HCT116 (cell line): ENCODE measurements around the gene GMDS. TPM values are rescaled to one million over a fixed set of nuclear protein-coding genes. Genes with fewer than 3 reads are reported as not detected.

Experiments used
- ATAC-seq: fragments of 200-7000 bp; cut with Tn5 transposase; 2 replicates; pipeline ENCODE4 v1.9.1; 2020; ENCODE audit warnings: mild to moderate bottlenecking, moderate library complexity
- BruUV-seq: library from RNA; stranded (reverse); fragments of 400-500 nt; replicated peaks from 2 replicates; lab custom pipeline; 2021; lab: Mats Ljungman, UMichigan
- CTCF ChIA-PET: fragments of 300-600 bp; sonication (Branson Sonifier 250); formaldehyde crosslinking; loops from one replicate; lab custom pipeline; 2021; ENCODE audit warnings: antibody characterized with exemption; lab: Charles Lee
- POLR2A ChIA-PET: fragments of 300-600, 350-600 bp; sonication (Branson Sonifier 250); formaldehyde crosslinking; loops from one replicate; lab custom pipeline; 2021; ENCODE audit warnings: antibody characterized with exemption; lab: Charles Lee
- RAD21 ChIA-PET, 2 experiments: fragments of 300-600 bp; sonication (Branson Sonifier 250); formaldehyde crosslinking; loops; one replicate each; lab custom pipeline; 2023; ENCODE audit warnings: low total read pairs in 2 of 2; ENCODE audit not compliant: uncharacterized antibody in 2 of 2, unreplicated experiment in 2 of 2, low non-redundant PET in 1 of 2; lab: Charles Lee
- DNase-seq: peaks from one replicate; pipeline ENCODE4 v3.0.0-alpha.2; 2010; ENCODE audit warnings: low read depth, low spot score
- H2AFZ ChIP-seq: fragments of 200-600 bp; shearing (Covaris generic), sonication (generic); 2 replicates; pipeline ENCODE4 v1.6.1; 2017; ENCODE audit warnings: low read depth, mixed run types, mixed read lengths, antibody characterized with exemption, low read length; ENCODE audit not compliant: poor library complexity, severe bottlenecking
- H3K27ac ChIP-seq: 2 replicates; pipeline ENCODE4 v1.5.1; 2012; ENCODE audit warnings: low read depth, low read length
- H3K27me3 ChIP-seq: fragments of 200-600 bp; sonication (generic); 2 replicates; pipeline ENCODE4 v1.6.1; 2016; ENCODE audit warnings: mixed run types, low read length, mixed read lengths; ENCODE audit not compliant: insufficient read depth
- H3K36me3 ChIP-seq, 2 experiments: fragments of 200-500 bp in 1 of 2; fragments of 200-600 bp in 1 of 2; sonication (Bioruptor generic) in 1 of 2; sonication (generic) in 1 of 2; 2 replicates each; pipeline versions ENCODE4 v1.5.1 to v1.6.1; 2014 to 2016; ENCODE audit warnings: low read length in 2 of 2, inconsistent platforms in 1 of 2, mixed read lengths in 1 of 2, mixed run types in 1 of 2; ENCODE audit not compliant: insufficient read depth in 2 of 2, control insufficient read depth in 1 of 2
- H3K4me1 ChIP-seq, 2 experiments: fragments of 200-600 bp in 1 of 2; sonication (generic) in 1 of 2; 2 replicates each; pipeline versions ENCODE4 v1.5.1 to v1.6.1; 2012 to 2017; ENCODE audit warnings: low read length in 2 of 2, inconsistent platforms in 1 of 2, mild to moderate bottlenecking in 1 of 2, mixed read lengths in 1 of 2, mixed run types in 1 of 2, moderate library complexity in 1 of 2; ENCODE audit not compliant: insufficient read depth in 2 of 2, control insufficient read depth in 1 of 2
- H3K4me2 ChIP-seq: fragments of 200-600 bp; sonication (generic); 2 replicates; pipeline ENCODE4 v1.6.1; 2017; ENCODE audit warnings: mixed run types, low read length, mixed read lengths
- H3K4me3 ChIP-seq, 2 experiments: fragments of 200-600 bp in 1 of 2; sonication (generic) in 1 of 2; replicated peaks in 1 of 2; 2 replicates each; pipeline ENCODE4 v1.5.1; 2011 to 2016; ENCODE audit warnings: low read length in 2 of 2, control low read depth in 1 of 2, low read depth in 1 of 2, mild to moderate bottlenecking in 1 of 2, mixed read lengths in 1 of 2, mixed run types in 1 of 2
- H3K79me2 ChIP-seq: fragments of 200-600 bp; sonication (generic); 2 replicates; pipeline ENCODE4 v1.6.1; 2017; ENCODE audit warnings: mild to moderate bottlenecking, mixed run types, low read length, moderate library complexity, mixed read lengths; ENCODE audit not compliant: insufficient read depth
- H3K9ac ChIP-seq: fragments of 200-600 bp; sonication (generic); 2 replicates; pipeline ENCODE4 v1.6.1; 2016; ENCODE audit warnings: low read length, mixed read lengths
- H3K9me2 ChIP-seq: fragments of 200-600 bp; sonication (generic), shearing (Covaris generic); 2 replicates; pipeline ENCODE4 v1.6.1; 2017; ENCODE audit warnings: mixed run types, mild to moderate bottlenecking, moderate library complexity; ENCODE audit not compliant: insufficient read depth
- H3K9me3 ChIP-seq, 2 experiments: fragments of 200-500 bp in 1 of 2; fragments of 200-600 bp in 1 of 2; sonication (Bioruptor generic) in 1 of 2; sonication (generic) in 1 of 2; 2 replicates each; pipeline ENCODE4 v1.6.1; 2014 to 2017; ENCODE audit warnings: low read length in 2 of 2, mixed read lengths in 2 of 2, inconsistent platforms in 1 of 2, low read depth in 1 of 2, mild to moderate bottlenecking in 1 of 2, mixed run types in 1 of 2, moderate library complexity in 1 of 2; ENCODE audit not compliant: control insufficient read depth in 1 of 2, insufficient read depth in 1 of 2
- H4K20me1 ChIP-seq: fragments of 200-600 bp; sonication (generic), shearing (Covaris generic); 2 replicates; pipeline ENCODE4 v1.6.1; 2017; ENCODE audit warnings: mixed run types, mild to moderate bottlenecking, moderate library complexity; ENCODE audit not compliant: insufficient read depth
- EZH2phosphoT487 ChIP-seq: fragments of 200-600 bp; IDR thresholded peaks from 2 replicates; pipeline ENCODE4 v1.6.1; 2018; ENCODE audit warnings: antibody characterized with exemption, borderline replicate concordance
- JUND ChIP-seq: IDR thresholded peaks from 2 replicates; pipeline ENCODE4 v1.6.1; 2012
- POLR2A ChIP-seq: IDR thresholded peaks from 2 replicates; pipeline ENCODE4 v1.7.0; 2011; ENCODE audit warnings: borderline replicate concordance; ENCODE audit not compliant: insufficient read depth, insufficient read length; ENCODE audit errors: extremely low read depth
- RAD21 ChIP-seq: IDR thresholded peaks from 2 replicates; pipeline ENCODE4 v1.6.1; 2012; ENCODE audit warnings: low read depth, mild to moderate bottlenecking
- SIN3A ChIP-seq: IDR thresholded peaks from 2 replicates; pipeline ENCODE4 v1.6.1; 2012; ENCODE audit warnings: low read depth
- SRF ChIP-seq: IDR thresholded peaks from 2 replicates; pipeline ENCODE4 v1.6.1; 2012; ENCODE audit warnings: low read depth
- YY1 ChIP-seq: IDR thresholded peaks from 2 replicates; pipeline ENCODE4 v1.6.1; 2011; ENCODE audit warnings: low read length, low read depth, moderate library complexity, mild to moderate bottlenecking; ENCODE audit not compliant: insufficient replicate concordance; ENCODE audit errors: extremely low read depth
- ZFX ChIP-seq: fragments of 450-650 bp; IDR thresholded peaks from 2 replicates; pipeline ENCODE4 v1.6.1; 2017
- intact Hi-C: fragments of 100-400 bp; cut with micrococcal nuclease; formaldehyde crosslinking; loops from 2 replicates; pipeline ENCODE4 v1.10.0; 2022
- total RNA-seq: library from RNA; stranded (reverse); gene quantifications from one replicate; pipeline ENCODE4 v1.2.1, GENCODE V29; 2021; ENCODE audit not compliant: unreplicated experiment
- TF ChIP-seq, protein P1 (sequence below): IDR thresholded peaks from 2 replicates; pipeline ENCODE4 v1.6.1; 2012
- TF ChIP-seq, protein P2 (sequence below): IDR thresholded peaks from 2 replicates; pipeline ENCODE4 v1.6.1; 2012; ENCODE audit warnings: low read depth
- TF ChIP-seq, protein P3 (sequence below), 3 experiments: fragments of 200-600 bp in 1 of 3; sonication (generic) in 1 of 3; IDR thresholded peaks in 2 of 3; conservative IDR thresholded peaks in 1 of 3; 2 replicates each; pipeline ENCODE4 v1.5.1; 2012 to 2017; ENCODE audit warnings: low read depth in 2 of 3, low read length in 2 of 3, antibody characterized with exemption in 1 of 3, borderline replicate concordance in 1 of 3, control low read depth in 1 of 3, mild to moderate bottlenecking in 1 of 3, mixed read lengths in 1 of 3, mixed run types in 1 of 3, moderate library complexity in 1 of 3; ENCODE audit not compliant: insufficient read depth in 1 of 3

The GMDS gene
- total RNA-seq, 1 experiment from 2014 or later: 34.4 TPM

DNA sequence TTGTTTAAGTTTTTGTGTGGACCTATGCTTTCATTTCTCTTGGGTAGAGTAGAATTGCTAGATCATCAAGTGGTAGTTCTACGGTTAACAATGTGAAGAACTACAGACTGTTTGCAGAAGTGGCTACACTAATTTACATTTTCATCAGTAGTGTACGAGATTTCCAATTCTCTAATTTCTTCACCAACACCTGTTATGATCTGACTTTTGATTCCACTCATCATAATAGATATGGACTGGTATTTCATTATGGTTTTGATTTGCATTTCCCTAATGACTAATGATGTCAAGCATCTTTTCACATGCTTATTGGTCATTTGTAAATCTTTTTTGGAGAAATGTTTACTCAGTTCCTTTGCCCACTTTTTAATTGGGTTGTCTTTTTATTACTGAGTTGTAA lies 244.4 kb downstream of the GMDS start:
- Histone ChIP-seq H3K9me2 (no peaks in the 10 kb centered on the region), H3K4me1 (no peaks in the 10 kb centered on the region), H2AFZ (no peak overlapping the region), H3K9me3 (no peaks in the 10 kb centered on the region), H3K27me3 (no peaks in the 10 kb centered on the region), H3K9ac (no peak overlapping the region), H3K27ac (no peak overlapping the region), H3K36me3 (no peaks in the 10 kb centered on the region), H3K4me3 (no peak overlapping the region), H4K20me1 (no peaks in the 10 kb centered on the region), H3K79me2 (no peaks in the 10 kb centered on the region), H3K4me2 (no peak overlapping the region)
- CTCF ChIA-PET: no interaction called here
- DNase-seq (no peak), ATAC-seq (no peak)
- BruUV-seq: no TSS peak
- intact Hi-C loops: no loop called here
- RAD21 ChIA-PET: no interaction called here
- POLR2A ChIA-PET: no interaction called here
- TF ChIP-seq POLR2A: no peak

DNA sequence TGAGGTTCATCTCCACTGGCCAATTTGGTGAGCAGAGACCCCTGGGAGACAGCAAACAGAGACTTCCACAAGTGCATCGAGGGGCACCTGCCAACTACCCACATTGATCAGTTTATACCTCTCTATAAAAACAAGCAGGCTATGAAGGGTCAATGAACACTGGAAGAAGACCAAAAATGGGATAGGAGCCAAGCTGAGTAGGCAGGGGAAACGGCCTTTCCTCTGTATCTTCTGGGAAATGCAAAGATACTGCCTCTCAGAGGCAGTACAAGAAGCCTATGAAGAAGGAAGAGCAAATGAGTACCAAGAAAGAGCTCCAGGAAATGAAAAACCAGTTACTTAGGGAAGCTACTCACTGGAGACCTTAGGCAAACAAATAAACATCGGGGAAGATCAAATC lies 247.7 kb downstream of the GMDS start:
- no peak overlapping the region for H3K9ac ChIP-seq
- ChIA-PET POLR2A (no interaction called here), CTCF (no interaction called here)
- no peaks in the 10 kb centered on the region for H3K36me3 ChIP-seq
- BruUV-seq: no TSS peak
- H4K20me1 ChIP-seq: no peaks in the 10 kb centered on the region
- H2AFZ ChIP-seq: no peak overlapping the region
- no peak overlapping the region for H3K4me2 ChIP-seq
- no peaks in the 10 kb centered on the region for H3K27me3 ChIP-seq
- no peaks in the 10 kb centered on the region for H3K9me3 ChIP-seq
- intact Hi-C loops: no loop called here
- no peaks in the 10 kb centered on the region for H3K9me2 ChIP-seq
- no peaks in the 10 kb centered on the region for H3K4me1 ChIP-seq
- TF ChIP-seq, protein P1, sequence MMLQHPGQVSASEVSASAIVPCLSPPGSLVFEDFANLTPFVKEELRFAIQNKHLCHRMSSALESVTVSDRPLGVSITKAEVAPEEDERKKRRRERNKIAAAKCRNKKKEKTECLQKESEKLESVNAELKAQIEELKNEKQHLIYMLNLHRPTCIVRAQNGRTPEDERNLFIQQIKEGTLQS: no peak
- no peak for TF ChIP-seq POLR2A
- TF ChIP-seq EZH2phosphoT487: no peak
- TF ChIP-seq SRF: no peak
- TF ChIP-seq, protein P2, sequence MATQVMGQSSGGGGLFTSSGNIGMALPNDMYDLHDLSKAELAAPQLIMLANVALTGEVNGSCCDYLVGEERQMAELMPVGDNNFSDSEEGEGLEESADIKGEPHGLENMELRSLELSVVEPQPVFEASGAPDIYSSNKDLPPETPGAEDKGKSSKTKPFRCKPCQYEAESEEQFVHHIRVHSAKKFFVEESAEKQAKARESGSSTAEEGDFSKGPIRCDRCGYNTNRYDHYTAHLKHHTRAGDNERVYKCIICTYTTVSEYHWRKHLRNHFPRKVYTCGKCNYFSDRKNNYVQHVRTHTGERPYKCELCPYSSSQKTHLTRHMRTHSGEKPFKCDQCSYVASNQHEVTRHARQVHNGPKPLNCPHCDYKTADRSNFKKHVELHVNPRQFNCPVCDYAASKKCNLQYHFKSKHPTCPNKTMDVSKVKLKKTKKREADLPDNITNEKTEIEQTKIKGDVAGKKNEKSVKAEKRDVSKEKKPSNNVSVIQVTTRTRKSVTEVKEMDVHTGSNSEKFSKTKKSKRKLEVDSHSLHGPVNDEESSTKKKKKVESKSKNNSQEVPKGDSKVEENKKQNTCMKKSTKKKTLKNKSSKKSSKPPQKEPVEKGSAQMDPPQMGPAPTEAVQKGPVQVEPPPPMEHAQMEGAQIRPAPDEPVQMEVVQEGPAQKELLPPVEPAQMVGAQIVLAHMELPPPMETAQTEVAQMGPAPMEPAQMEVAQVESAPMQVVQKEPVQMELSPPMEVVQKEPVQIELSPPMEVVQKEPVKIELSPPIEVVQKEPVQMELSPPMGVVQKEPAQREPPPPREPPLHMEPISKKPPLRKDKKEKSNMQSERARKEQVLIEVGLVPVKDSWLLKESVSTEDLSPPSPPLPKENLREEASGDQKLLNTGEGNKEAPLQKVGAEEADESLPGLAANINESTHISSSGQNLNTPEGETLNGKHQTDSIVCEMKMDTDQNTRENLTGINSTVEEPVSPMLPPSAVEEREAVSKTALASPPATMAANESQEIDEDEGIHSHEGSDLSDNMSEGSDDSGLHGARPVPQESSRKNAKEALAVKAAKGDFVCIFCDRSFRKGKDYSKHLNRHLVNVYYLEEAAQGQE: no peak
- TF ChIP-seq, protein P3, sequence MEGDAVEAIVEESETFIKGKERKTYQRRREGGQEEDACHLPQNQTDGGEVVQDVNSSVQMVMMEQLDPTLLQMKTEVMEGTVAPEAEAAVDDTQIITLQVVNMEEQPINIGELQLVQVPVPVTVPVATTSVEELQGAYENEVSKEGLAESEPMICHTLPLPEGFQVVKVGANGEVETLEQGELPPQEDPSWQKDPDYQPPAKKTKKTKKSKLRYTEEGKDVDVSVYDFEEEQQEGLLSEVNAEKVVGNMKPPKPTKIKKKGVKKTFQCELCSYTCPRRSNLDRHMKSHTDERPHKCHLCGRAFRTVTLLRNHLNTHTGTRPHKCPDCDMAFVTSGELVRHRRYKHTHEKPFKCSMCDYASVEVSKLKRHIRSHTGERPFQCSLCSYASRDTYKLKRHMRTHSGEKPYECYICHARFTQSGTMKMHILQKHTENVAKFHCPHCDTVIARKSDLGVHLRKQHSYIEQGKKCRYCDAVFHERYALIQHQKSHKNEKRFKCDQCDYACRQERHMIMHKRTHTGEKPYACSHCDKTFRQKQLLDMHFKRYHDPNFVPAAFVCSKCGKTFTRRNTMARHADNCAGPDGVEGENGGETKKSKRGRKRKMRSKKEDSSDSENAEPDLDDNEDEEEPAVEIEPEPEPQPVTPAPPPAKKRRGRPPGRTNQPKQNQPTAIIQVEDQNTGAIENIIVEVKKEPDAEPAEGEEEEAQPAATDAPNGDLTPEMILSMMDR (IDR thresholded peaks at IDR 0.05 in 2 of 3, conservative IDR thresholded peaks at IDR 0.05 in 1 of 3; ENCODE audit: borderline replicate concordance in 1 of 3, insufficient read depth in 1 of 3, low read depth in 2 of 3, low read length in 2 of 3): no peak
- no peak for TF ChIP-seq ZFX
- TF ChIP-seq JUND: no peak
- TF ChIP-seq YY1: no peak
- TF ChIP-seq SIN3A: no peak
- no peak for TF ChIP-seq RAD21
- TF ChIP-seq, all 23 proteins: peak for 0
- Histone ChIP-seq H3K4me3 (no peak overlapping the region), H3K79me2 (no peaks in the 10 kb centered on the region), H3K27ac (no peak overlapping the region)
- ATAC-seq (no peak), DNase-seq (no peak)
- RAD21 ChIA-PET: no interaction called here
